ENCODE results near the gene LVRN.
"Not testable (repeated sequence)": the region's sequence is repeated elsewhere in the genome, so short reads cannot be mapped to it uniquely, and the experiment has no call there.

LVRN gene

DNA sequence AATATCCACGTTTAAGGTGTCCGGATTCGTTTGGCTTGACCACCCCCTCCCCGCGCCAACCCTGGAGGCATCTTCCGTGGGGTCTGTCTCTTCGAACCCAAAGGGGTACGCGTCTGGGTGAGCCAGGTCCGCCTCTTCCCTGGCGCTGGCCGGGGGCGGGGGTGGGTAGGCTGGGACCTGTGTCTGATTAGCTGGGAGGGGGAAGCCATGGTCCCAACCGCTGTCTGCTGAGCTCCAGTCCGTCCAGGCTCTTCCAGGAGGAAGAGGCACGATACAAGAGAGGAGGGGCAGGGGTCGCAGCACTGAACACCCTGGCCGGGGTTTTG is at the start of gene LVRN:
LVRN (plus strand) TSS at position 237 of the 326 bp plus-strand sequence. CDS start 143 bp downstream, outside the sequence.
- no peak for DNase-seq

GRCh38 chr5:115913623-115914400 is 48.5 kb upstream of the LVRN start:
- DNase-seq, result not testable (repeated sequence)

DNA sequence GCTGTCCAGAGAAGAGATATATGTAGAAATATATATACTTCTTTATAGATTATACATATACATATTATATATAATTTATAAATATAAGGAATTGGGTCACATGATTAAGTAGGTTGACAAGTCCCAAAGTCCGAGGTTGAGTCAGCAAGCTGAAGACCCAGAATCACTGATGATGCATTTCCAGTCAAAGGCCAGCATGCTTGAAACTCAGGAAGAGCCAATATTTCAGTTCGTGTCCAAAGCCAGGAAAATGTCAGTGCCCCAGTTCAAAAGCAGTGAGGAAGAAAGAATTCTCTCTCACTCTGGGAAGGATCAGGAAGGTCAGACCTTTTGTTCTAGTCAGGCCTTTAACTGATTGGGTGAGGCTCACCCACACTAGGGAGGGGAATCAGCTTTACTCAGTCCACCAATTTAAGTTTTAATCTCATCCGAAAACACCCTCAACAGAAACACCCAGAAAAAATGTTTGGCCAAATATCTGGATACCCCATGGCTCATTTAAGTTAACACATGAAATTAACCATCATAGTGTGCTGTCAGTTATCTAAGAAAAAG is 42.0 kb upstream of the LVRN start:
- no peak for DNase-seq

DNA sequence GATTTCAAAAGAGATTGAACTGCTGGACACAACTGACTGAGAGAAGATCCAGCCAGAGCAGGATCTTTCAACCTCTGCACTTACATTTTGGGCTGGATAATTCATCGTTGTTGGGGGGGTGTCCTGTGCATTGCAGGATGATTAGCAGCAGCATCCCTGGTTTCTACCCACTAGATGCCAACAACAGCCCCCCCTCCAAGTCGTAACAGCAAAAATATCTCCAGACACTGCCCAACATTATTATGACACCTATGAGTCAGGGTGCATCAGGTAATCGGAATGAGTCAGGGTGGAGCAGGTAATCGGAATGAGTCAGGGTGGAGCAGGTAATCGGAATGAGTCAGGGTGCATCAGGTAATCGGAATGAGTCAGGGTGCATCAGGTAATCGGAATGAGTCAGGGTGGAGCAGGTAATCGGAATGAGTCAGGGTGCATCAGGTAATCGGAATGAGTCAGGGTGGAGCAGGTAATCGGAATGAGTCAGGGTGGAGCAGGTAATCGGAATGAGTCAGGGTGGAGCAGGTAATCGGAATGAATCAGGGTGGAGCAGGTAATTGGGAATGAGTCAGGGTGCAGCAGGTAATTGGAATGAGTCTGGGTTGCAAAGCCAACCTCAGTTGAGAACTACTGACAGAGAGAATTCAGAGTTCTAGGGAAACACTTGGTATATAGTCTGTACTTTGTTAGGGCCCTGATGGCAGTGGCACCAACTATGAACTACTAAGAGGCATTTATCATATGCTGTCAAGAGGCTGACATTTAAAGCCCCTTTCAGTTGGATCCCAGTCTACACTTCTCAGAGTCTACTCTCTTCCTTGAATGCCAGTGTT is 33.5 kb upstream of the LVRN start:
- not testable (repeated sequence) for DNase-seq

DNA sequence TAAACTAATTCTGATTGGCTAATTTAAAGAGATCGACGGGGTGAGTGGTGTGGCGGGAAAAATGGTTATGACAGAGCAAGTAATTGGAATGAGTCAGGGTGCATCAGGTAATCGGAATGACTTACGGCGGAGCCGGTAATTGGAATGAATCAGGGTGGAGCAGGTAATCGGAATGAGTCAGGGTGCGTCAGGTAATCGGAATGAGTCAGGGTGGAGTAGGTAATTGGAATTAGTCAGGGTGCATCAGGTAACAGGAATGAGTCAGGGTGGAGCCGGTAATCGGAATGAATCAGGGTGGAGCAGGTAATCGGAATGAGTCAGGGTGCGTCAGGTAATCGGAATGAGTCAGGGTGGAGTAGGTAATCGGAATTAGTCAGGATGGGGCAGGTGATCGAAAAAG is 32.1 kb upstream of the LVRN start:
- not testable (repeated sequence) for DNase-seq

- no peak for DNase-seq
These were observed 31.5 kb upstream of the LVRN start for GRCh38 chr5:115930630-115931337.

DNA sequence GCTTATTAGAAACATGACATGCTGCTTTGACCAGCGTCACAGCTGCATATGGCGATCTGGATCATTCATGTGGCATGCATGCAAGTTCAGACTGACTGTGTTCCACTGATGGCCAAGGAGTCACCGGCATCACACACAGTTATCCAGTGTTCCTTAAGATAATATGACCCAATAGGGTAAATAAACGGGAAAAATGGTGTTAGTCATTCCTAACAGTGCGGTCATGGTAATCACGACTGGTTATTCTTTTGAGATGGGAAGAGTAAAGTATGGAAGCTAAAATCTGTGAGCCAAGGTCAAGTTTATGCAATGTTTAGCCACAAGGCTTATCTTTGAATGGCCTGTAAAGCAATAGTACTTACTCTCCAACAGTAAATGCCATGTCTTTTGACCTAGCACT is 29.3 kb upstream of the LVRN start:
- DNase-seq, result no peak

- no peak for DNase-seq
These were observed 27.8 kb upstream of the LVRN start for GRCh38 chr5:115934388-115934974.

DNA sequence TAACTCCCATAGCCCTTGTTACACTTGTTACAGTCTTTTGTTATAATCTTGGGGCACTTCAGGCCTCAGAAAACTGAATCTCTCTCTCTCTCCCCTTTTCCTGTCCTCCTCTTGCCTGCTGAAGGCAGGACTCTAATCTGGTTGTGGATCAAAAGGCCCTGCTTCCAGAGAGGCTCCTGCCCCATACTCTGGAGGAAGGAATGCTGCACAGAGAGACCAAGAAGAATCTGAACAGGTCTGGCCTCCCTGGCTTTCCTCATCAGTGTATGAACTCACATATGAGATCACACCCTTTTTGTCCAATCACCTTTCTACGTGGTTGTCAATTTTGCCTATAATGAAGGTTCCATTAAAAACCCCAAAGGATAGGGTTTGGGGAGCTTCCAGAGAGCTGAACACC is 26.2 kb upstream of the LVRN start:
- no peak for DNase-seq

DNA sequence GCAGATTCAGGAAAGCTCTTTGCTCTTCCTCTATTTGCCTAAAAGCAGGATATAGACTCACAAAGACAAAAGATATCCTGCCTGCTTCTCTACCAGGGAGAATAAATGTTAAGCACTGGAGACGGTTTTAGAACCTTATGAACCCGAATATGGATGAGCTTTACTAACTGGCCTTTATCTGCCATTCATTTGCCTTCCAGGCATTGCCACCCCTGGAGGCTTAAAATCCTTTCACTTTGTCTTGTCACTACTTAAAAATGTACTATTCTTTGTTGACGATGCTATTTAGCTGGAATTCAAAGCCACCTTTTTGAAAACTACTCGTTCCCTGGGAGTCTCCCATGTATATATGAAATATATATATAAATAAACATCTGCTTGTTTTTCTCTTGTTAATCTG is 23.2 kb upstream of the LVRN start:
- no peak for DNase-seq

- no peak for DNase-seq
These were observed 22.0 kb upstream of the LVRN start for GRCh38 chr5:115940080-115940810.

GRCh38 chr5:115941051-115941675 is 21.1 kb upstream of the LVRN start:
- no peak for DNase-seq

GRCh38 chr5:115944501-115944900 is 17.8 kb upstream of the LVRN start:
- DNase-seq, result no peak

DNA sequence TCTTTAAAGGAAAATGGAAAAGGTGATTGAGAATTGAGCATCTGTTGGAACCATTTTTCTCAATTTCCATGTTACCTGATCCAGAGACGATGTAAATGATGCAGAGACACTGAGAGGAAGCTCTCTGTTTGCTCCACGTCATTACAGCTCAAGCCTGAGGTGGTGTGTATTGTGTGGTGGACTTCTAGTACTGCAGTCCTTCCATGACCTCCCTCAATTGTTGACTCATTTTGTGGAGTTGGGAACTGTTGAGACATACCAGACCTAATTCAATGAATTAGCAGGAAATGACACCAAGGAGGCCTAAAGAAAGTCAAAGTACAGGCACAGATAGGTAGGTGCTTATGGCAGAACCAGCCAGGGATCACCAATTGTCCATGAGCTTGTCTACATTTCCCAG is 15.6 kb upstream of the LVRN start:
- no peak for DNase-seq

GRCh38 chr5:115947260-115947659 is 15.0 kb upstream of the LVRN start:
- DNase-seq, result no peak

DNA sequence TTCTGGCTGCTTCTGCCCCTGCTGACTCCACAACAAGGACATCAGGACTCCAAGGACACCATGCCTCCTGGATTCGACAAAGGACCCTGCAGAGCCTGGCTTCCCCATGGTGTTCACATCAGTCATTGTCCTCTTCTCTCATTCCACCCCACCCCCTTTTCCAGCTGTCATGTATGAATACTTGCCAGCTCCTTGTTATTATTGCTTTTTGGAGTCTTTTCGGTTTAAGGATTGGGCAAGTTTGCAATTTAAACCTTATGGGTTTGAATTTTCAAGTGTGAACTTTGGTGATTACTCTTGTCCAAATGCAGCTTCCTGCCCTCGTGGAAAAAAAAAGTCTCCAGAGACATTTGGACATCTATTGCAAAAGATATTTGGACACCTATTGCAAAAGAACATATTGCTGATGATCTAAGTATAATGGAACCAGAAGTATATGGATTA is 14.2 kb upstream of the LVRN start:
- no peak for DNase-seq

DNA sequence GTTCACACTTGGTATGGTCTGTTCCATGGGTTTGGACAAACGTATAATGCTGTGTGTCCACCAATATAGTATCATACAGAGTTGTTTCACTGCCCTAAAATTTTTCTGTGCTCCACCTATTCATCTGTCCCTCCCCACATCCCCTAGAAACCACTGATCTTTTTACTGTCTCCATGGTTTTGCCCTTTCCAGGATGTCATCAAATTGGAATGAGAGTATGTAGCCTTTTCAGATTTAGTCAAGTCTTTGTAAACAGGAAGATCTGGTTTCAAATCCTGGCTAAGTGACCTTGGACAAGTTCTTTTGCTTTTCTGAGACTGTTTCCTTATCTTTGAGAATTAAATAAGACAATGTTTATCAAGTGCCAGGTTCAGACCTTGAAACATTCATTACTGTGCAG is 13.2 kb upstream of the LVRN start:
- no peak for DNase-seq

- peak; percentile 26 for DNase-seq
These were observed 9.7 kb upstream of the LVRN start for GRCh38 chr5:115952588-115952987.

DNA sequence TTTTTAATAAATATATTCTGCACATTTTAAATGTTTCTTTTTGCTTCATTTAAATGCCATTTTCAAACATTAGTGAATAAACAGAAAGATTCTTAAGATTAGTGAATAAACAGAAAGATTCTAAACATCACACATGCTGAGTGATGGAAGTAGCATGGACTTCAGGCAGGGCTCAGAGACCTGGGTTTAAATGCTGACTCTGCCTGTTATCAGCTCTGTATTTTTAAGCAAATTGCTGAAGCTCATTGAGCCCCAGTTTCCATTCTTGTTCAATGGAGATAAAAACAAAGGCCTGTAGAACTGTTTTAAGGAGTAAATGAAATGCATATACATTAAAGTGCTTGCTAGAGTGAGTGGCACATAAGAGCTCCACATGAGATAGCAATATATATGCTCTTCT is 8.1 kb upstream of the LVRN start:
- DNase-seq, result no peak

DNA sequence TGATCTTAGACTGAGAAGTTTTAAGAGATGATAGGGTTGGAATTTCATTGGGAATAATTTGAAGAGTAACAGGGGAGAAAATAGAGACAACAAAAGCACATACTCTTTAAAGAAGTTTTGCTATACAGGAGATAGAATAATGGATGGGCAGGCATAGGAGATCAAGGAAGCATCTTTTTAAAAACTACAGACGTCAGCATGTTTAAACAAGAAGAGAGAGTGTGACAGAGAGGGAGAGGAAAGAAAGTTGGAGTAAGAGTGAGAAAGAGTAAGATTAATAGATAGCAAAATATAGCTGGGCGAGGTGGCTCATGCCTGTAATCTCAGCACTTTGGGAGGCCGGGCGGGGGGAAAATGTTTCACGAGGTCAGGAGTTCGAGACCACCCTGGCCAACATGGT is 5.3 kb upstream of the LVRN start:
- DNase-seq, result no peak

GRCh38 chr5:115961381-115962238 is 665 bp upstream of the LVRN start:
- DNase-seq, result no peak

Data from COR-L47 (cell line).